ENCODE data around the gene ARPC1B.
"Not testable (repeated sequence)": the region's sequence is repeated elsewhere in the genome, so short reads cannot be mapped to it uniquely, and the experiment has no call there.

The ARPC1B gene

DNA sequence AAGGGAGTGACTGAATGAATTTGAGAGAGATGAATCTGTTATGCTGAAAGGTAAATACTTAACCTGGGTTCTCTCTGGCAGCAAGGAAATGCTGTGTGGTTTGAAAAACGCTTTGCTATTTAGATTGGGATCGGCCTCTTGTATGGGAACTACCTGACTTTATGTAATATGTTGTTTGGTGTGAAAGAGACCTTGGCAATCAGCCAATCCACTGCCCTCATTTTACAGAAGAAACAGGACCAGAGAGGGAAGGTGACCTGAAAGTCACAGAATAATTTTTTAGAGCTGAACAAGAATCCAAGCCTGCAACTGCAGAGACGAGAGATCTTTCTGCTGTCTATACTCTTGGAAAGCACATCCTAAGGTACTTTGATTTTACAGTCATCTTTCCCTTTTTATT lies 35.3 kb downstream of the ARPC1B start:
- DNase-seq (ENCODE audit: low spot score): no peak

DNA sequence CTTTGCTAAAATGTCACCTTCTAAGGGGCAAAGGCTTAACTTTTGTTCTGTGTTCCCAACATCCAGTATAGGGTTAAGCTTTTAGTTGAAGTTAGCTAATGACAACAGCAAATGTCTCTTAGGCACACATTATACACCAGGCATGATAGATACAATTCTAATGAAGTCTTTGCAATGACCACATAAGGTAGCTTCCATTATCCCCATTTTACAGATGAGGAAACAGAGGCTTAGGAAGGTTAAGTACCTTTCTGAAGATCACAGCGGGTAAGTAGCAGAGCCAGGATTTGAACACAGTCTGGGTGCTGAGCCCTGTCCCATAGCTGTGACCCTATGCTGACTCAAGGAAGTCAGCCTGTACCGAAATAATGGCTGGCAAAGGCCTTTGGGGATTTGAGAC lies 36.1 kb downstream of the ARPC1B start:
- DNase-seq (ENCODE audit: low spot score): no peak

DNA sequence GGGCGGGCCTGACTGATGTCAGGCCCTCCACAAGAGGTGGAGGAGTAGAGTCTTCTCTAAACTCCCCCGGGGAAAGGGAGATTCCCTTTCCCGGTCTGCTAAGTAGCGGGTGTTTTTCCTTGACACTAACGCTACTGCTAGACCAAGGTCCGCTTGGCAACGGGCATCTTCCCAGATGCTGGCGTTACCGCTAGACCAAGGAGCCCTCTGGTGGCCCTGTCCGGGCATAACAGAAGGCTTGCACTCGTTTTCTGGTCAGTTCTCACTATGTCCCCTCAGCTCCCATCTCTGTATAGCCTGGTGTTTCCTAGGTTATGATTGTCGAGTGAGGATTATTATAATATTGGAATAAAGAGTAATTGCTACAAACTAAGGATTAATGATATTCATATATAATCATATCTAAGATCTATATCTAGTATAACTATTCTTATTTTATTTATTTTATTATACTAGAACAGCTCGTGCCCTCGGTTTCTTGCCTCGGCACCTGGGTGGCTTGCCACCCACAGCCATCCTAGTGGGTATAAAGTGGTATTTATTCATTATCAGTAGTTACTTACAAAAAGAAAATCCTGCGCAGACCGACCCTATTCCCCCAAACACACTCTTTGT lies 41.1 kb downstream of the ARPC1B start:
- DNase-seq (ENCODE audit: low spot score): not testable (repeated sequence)

DNA sequence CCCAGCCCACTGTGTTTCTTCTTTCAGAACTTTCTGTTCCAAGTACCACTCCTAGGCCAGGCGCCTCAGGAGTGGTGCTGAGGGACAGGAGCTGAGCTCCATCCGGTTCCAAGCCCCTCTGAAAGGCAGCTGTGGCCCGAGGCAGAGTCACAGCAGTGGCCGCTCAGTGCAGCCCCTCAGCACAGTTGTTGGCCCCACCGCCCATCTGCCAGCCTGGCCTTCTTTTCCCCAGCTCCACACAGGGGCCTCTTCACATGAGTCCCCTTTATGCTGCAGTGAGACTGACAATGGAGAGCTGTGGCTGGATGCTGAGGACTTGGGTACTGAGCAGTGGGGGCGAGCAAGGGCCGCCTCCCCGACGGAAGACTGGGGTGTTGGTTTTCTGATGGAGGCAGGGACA lies 43.7 kb downstream of the ARPC1B start:
- no peak for DNase-seq (ENCODE audit: low spot score)

DNA sequence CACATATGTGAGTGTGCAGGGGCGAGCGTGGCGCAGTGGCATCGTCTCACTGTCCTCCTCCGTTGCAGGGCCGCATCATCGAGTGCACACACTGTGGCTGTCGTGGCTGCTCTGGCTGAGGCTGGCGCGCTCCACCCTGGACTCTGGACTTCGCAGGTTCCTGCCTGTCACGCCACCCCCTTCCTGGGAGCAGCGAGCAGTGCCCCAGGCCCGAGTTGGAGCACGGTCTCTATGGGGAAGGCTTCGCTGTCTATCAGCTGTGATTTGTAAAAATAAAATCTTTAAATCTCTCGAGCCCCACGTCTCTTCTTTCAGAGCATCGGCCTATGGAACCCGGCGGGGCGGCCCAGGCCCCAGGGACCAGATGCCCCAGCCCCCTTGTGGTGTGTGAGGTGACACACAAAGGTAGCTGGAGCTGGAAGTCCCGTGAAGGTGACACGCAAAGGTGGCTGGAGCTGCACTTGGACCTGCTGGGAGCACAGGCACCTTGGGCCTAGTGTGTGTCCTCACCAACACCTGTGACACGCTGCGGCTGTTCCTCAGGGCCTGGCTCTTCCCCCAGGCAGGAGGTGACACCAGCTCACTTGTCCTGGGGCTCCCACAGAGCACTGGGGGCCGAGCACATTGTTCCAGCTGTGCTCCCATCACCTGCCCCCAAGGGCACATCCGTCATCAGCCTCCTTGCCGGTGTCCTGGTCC lies 44.9 kb downstream of the ARPC1B start:
- DNase-seq (ENCODE audit: low spot score): no peak

DNA sequence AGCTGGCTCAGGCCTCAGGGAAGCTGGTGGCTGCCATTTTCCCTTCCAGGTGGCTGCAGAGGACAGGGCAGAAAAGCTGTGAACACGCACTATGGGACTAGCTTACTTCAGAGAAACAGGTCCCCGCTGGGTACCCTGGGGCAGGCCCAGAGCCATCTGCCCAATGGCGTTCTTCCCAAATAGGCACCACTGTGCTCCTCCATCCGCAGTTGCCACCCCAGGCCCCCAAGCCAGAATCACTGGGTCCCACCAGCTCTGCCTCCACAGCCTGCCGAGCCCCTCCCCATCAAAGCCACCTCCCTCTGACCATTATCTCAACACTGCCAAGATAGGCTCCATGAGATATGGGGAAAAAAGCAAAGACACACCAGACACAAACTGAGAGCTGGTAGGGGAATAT lies 45.7 kb downstream of the ARPC1B start:
- no peak for DNase-seq (ENCODE audit: low spot score)

DNA sequence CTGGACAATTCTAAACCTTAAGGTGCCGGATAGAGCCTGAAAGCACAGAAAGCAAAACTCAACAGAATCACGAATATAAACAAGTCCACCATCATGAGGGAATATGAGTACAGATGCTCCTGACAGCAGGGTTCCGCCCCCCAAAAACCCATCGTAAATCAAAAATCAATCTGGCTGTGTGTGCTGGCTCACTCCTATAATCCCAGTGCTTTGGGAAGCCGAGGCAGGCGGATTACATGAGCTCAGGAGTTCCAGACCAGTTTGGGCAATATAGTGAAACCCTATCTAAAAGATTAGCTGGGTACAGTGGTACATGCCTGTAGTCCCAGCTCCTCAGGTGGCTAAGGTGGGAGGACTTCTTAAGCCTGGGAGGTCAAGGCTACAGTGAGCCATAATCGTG lies 46.5 kb downstream of the ARPC1B start:
- DNase-seq (ENCODE audit: low spot score): no peak

DNA sequence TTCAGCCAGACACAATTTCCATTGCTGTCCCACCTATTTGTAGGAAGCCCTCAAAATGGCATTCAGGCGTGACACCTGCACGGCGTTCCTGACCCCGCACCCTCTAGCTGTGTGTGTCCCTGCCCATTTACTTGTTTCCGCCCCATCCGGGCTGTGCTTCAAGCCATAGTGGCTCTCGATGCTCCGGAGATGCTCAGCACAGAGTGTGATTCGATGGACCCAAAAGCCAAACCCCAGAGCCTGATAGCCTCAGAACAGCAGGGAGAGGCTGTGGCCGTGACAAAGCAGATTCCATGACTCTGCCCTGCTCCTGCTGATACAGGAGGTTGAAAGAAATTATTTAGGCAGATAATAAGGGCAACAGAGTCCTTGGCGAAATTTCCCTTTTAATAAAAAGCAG lies 47.7 kb downstream of the ARPC1B start:
- no peak for DNase-seq (ENCODE audit: low spot score)

DNA sequence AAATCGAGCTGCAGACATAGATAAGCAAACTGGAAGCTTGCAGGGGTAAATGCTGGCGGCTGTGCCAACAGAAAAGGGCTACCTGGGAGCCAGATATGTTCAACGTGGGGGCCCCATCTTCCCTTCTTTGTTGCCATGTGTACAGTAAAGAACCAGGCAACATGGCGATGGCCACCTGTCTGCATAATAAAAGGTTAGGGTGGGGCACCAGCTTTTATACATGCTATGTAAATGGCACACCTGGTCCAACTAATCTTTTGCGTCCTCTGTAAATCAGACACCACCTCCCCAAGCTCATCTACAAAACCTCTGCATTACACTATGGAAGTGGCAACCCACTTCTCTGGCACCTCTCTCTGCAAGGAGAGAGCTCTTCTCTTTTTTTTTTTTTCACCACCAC lies 48.1 kb downstream of the ARPC1B start:
- DNase-seq (ENCODE audit: low spot score): no peak

DNA sequence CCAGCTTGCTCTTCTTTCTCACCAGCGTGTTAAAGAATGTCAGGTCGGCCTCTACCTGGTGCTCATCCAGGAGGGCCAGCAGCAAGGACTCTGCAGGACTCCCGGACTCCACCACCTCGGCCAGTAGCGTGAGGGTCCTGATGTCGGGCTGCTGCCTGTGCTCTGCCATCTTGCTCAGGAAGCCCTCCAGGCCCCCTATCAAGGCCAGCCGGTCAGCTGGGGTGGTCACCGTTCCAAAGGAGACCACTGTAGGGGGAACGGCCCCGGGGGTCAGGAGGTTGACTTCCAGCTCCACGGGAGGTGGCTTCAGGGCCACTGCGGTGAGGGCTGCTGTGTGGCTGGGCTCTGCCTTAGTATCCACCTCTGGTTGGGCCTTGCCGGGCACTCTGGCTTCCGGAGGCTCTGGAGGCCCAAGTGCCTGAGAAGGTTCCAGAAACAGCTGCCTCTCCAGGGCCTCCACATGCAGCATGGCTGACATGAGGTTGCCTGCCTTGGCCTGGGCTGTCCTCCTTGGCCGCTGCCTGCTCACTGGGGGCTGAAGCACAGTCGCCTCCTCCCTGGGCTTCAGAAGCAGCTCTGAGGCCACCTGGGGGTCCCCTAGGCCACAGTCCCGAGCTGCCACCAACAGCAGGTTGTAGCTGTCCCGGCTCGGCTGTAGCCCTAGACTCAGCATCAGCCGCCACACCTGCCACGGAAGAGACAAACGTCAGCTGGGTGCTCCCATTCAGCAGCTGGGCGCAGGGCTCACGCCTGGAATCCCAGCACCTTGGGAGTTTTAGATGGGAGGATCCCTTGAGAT lies 50.6 kb downstream of the ARPC1B start:
- no peak for DNase-seq (ENCODE audit: low spot score)

DNA sequence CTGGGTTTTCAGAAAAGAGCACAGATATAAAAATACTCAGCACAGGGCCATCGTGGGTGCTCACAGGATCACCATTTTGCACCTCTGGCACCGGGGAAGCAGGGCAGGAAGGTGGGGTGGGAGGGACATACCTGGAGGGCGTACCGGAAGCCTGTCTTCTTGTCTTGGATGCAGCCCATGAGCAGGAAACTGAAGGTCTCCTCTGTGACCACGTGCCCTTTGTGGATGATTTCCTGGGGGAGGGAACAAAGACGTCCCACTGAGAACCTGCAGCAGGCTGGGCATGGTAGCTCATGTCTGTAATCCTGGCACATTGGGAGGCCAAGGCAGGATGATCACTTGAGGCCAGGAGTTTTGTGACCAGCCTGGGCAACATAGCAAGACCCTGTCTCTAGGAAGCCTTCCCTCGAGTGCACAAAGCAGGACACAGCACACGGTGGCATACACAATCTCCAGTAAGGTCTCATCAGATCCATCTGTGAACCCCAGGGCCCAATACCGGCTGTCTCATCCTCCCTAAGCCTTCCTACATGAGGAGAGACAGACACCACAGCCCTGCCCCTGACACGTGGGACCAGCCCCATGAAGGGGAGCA lies 54.5 kb downstream of the ARPC1B start:
- DNase-seq (ENCODE audit: low spot score): no peak

DNA sequence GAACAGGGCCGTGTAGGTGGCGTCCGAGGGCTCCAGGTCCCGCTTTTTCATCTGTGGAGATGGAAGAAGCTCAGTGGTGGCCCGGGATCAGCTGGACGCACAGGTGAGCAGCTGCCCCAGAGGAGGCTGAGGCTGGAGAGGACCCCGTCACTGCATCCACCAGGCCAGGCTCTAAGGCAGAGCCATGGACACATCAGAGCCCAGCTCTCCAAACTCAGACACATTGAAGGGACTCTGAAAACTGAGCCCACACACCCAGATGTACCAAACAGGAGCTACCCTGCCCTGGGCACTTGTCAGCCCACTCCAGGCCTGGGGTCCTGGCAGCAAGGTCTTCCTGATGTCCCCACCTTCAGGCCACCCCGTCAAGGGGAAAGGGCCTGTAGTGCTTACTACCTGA lies 55.2 kb downstream of the ARPC1B start:
- DNase-seq (ENCODE audit: low spot score): no peak

DNA sequence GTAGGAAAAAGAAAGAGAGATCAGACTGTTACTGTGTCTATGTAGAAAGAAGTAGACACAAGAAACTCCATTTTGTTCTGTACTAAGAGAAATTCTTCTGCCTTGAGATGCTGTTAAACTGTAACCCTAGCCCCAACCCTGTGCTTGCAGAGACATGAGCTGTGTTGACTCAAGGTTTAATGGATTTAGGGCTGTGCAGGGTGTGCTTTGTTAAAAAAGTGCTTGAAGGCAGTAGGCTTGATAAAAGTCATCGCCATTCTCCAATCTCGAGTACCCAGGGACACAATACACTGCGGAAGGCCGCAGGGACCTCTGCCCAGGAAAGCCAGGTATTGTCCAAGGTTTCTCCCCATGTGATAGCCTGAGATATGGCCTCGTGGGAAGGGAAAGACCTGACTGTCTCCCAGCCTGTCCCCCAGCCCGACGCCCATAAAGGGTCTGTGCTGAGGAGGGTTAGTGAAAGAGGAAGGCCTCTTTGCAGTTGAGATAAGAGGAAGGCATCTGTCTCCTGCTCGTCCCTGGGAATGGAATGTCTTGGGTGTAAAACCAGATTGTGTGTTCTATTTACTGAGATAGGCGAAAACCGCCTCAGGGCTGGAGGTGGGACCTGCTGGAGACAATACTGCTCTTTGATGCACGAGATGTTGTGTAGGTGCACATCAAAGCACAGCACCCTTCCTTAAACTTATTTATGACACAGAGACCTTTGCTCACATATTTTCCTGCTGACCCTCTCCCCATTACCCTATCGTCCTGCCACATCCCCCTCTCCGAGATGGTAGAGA lies 57.4 kb downstream of the ARPC1B start:
- DNase-seq (ENCODE audit: low spot score): not testable (repeated sequence)

DNA sequence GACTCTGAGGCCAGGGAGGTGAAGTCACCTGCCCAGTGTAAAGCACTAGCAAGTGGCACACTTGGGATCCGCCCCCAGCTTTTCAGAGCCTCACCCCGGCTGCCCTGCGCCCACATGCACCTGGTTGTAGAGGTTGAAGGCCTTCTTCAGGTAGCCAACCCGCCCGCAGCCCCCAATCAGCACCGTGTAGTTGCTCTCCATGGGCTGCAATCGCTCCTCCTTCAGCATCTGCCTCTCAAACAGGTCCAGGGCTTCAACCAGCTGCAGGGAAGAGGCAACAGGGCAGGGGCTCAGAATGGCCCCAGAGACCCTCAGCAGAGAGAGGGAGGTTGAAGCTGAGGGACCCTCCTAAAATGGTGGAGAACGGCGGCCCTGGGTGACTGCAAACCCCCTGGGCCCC lies 58.6 kb downstream of the ARPC1B start:
- DNase-seq (ENCODE audit: low spot score): no peak

DNA sequence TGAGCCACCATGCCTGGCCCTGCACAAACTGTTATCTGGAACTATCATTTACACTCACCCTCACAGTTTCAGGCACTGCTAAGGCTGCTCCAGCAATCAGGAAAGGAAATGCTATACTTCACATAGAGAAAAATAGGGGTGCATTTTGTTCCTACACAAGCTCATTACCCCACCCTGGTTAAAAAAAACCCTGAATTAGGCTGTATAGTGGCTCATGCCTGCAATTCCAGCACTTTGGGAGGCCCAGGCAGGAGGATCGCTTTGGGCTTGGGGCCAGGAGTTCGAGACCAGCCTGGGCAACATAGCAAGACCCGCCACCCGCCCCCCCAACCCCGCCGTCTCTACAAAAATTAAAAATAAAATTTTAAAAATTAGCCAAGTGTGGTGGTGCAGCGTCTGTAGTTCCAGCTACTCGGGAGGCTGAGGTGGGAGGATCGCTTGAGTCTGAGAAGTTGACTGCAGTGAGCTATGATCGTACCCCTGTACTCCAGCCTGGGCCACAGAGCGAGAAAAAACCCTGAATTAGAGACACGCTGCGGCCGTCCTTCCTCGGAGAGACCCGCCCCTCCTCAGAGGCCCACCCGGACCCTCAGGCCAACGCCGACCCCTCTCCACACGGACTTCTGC lies 63.5 kb downstream of the ARPC1B start:
- DNase-seq (ENCODE audit: low spot score): no peak

DNA sequence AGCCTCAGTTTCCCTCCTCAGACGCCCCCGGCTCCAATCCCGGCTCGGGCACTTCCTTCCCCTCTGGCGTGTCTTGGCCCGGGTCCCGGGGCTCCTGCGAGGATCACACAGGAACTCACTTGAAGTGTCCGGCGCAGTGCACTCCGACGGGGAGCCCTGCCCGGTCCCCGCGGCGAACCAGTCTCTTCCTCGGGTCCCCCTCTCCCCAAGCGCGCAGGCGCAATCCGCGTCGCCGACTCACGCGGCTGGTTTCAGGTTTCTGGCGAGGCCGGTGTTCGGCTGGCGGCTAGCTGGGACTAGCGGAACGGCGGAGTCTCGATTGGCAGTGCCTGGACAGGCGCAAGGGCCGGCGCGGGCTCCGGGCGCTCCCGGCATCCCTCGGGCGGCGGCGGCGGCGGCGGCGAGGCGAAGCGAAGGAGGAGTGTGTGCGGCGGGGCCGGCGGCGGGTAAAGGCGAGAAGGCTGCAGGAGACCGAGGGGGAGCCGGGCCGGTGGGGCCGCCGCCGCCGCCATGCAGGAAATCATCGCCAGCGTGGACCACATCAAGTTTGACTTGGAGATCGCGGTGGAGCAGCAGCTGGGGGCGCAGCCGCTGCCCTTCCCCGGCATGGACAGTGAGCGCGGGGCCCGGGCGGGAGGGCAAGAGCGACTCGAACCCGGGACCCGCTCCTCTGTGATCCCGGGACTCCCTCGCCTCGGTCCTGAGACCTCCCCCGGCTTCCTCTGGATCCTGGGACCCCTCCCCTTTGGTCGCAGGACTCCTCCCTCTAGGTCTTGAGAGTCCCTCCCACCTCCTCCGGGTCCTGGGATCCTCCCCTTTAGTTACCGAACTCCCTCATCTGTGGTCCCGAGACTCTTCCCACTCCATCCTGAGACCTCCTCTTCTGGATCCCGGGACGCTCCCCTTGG lies 64.3 kb downstream of the ARPC1B start, which contains the start of the genes CPSF4 and PTCD1:
CPSF4 (plus strand) TSS at position 371 of the 908 bp plus-strand sequence; CDS start at position 511, 140 bp downstream.
PTCD1 (minus strand) TSS at position 226 of the 908 bp plus-strand sequence. CDS start 3,556 bp downstream, outside the sequence.
- peak; percentile 99 for DNase-seq (ENCODE audit: low spot score)

DNA sequence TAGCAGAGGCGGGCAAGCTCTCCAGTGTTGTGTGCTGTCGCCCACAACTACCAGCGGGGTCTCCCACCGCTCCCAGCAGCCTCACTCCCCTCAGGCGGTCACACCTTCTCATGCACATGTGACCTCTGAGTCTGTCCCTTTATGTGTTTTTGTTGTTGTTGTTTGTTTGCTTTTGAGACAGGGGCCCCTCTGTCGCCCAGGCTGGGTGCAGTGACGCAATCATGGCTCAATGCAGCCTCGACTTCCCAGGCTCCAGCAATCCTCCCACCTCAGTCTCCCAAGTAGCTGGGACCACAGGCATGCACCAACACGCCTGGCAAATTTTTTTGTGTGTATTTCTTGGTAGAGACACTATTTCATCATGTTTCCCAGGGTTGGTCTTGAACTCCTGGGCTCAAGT lies 65.7 kb downstream of the ARPC1B start:
- no peak for DNase-seq (ENCODE audit: low spot score)
